HAP-1 (cell line): Measurements from ENCODE around the gene CLDN34.

Experiments
- DNase-seq, 2 experiments: peaks; one replicate each; pipeline ENCODE4 v3.0.0-alpha.2; 2016 to 2020; ENCODE audit warnings: low spot score in 2 of 2
- H3K27me3 ChIP-seq: fragments of 250-450 bp; sonication (Bioruptor Pico); 2 replicates; pipeline ENCODE4 v1.5.1; 2020; ENCODE audit warnings: low read depth, mild to moderate bottlenecking, moderate library complexity
- H3K36me3 ChIP-seq: fragments of 250-450 bp; sonication (Bioruptor Pico); replicated peaks from 2 replicates; pipeline ENCODE4 v1.5.1; 2020; ENCODE audit warnings: mild to moderate bottlenecking
- H3K4me1 ChIP-seq: fragments of 250-450 bp; sonication (Bioruptor Pico); 2 replicates; pipeline ENCODE4 v1.5.1; 2020; ENCODE audit warnings: mild to moderate bottlenecking
- H3K4me3 ChIP-seq: fragments of 250-450 bp; sonication (Bioruptor Pico); 2 replicates; pipeline ENCODE4 v1.5.1; 2020; ENCODE audit warnings: mild to moderate bottlenecking, moderate library complexity
- H3K9me3 ChIP-seq: fragments of 250-450 bp; sonication (Bioruptor Pico); 2 replicates; pipeline ENCODE4 v1.5.1; 2020; ENCODE audit warnings: mild to moderate bottlenecking, moderate library complexity
- in situ Hi-C: fragments of 300-500 bp; cut with MboI; formaldehyde crosslinking; loops from 3 replicates; pipeline ENCODE4 v1.14.3; 2020; ENCODE audit warnings: low sequenced_read_pairs, inconsistent platforms, mixed read lengths

CLDN34 gene

GRCh38 chrX:9966775-9967408 is at the start of gene CLDN34:
TSS of gene CLDN34 (plus strand) at chrX:9967358. CDS start at chrX:9967358, 0 bp downstream.
- in situ Hi-C loops: no loop called here
- DNase-seq: no peak
- H3K27me3 ChIP-seq: no peaks in the 10 kb centered on the region
- H3K4me1 ChIP-seq: no peaks in the 10 kb centered on the region
- no peak within 1 kb of the TSS for H3K4me3 ChIP-seq
- no peaks in the 10 kb centered on the region for H3K9me3 ChIP-seq
- H3K36me3 ChIP-seq: no peaks in the 10 kb centered on the region

GRCh38 chrX:9917861-9918260 is 49.3 kb upstream of the CLDN34 start:
- H3K9me3 ChIP-seq: no peaks in the 10 kb centered on the region

GRCh38 chrX:9919632-9920172 is 47.5 kb upstream of the CLDN34 start:
- no peak for DNase-seq
- Histone ChIP-seq H3K4me1 (no peaks in the 10 kb centered on the region), H3K9me3 (no peaks in the 10 kb centered on the region), H3K36me3 (no peaks in the 10 kb centered on the region), H3K4me3 (no peak overlapping the region), H3K27me3 (no peaks in the 10 kb centered on the region)
- in situ Hi-C loops: no loop called here

More at GRCh38 chrX:9917861-9918260, 49.3 kb upstream of the CLDN34 start:
- DNase-seq: no peak
- Histone ChIP-seq H3K4me1 (no peaks in the 10 kb centered on the region), H3K4me3 (no peak overlapping the region), H3K27me3 (no peaks in the 10 kb centered on the region), H3K36me3 (no peaks in the 10 kb centered on the region)
- in situ Hi-C loops: no loop called here

- H3K4me3 ChIP-seq: no peak overlapping the region
- no peaks in the 10 kb centered on the region for H3K4me1 ChIP-seq
- H3K27me3 ChIP-seq: no peaks in the 10 kb centered on the region
- H3K36me3 ChIP-seq: no peaks in the 10 kb centered on the region
- DNase-seq: no peak
- in situ Hi-C loops: no loop called here
- H3K9me3 ChIP-seq: no peaks in the 10 kb centered on the region
Observed at GRCh38 chrX:9921407-9921806, 45.8 kb upstream of the CLDN34 start.

- H3K4me1 ChIP-seq: peaks cover 8% of the 10 kb centered on the region
- H3K36me3 ChIP-seq: no peaks in the 10 kb centered on the region
- no peak for DNase-seq
- H3K27me3 ChIP-seq: no peaks in the 10 kb centered on the region
- H3K4me3 ChIP-seq: no peak overlapping the region
- H3K9me3 ChIP-seq: no peaks in the 10 kb centered on the region
- in situ Hi-C loops: no loop called here
Observed at GRCh38 chrX:9923357-9923756, 43.8 kb upstream of the CLDN34 start.

- H3K36me3 ChIP-seq: no peaks in the 10 kb centered on the region
- H3K9me3 ChIP-seq: no peaks in the 10 kb centered on the region
- H3K4me3 ChIP-seq: no peak overlapping the region
- H3K27me3 ChIP-seq: no peaks in the 10 kb centered on the region
- H3K4me1 ChIP-seq: peaks cover 15% of the 10 kb centered on the region
- DNase-seq: no peak
- in situ Hi-C loops: no loop called here
Observed at GRCh38 chrX:9926002-9926401, 41.2 kb upstream of the CLDN34 start.

GRCh38 chrX:9927698-9928482 is 39.3 kb upstream of the CLDN34 start:
- DNase-seq: peak; percentile 89 to 96
- Histone ChIP-seq H3K9me3 (no peaks in the 10 kb centered on the region), H3K27me3 (no peaks in the 10 kb centered on the region), H3K4me1 (peaks cover 15% of the 10 kb centered on the region), H3K36me3 (no peaks in the 10 kb centered on the region), H3K4me3 (no peak overlapping the region)
- in situ Hi-C loops: no loop called here

- Histone ChIP-seq H3K36me3 (no peaks in the 10 kb centered on the region), H3K27me3 (no peaks in the 10 kb centered on the region), H3K9me3 (no peaks in the 10 kb centered on the region), H3K4me3 (no peak overlapping the region), H3K4me1 (no peaks in the 10 kb centered on the region)
- in situ Hi-C loops: no loop called here
- no peak for DNase-seq
Observed at GRCh38 chrX:9935436-9935835, 31.7 kb upstream of the CLDN34 start.

- H3K9me3 ChIP-seq: no peaks in the 10 kb centered on the region
- in situ Hi-C loops: no loop called here
- H3K4me3 ChIP-seq: no peak overlapping the region
- no peaks in the 10 kb centered on the region; the same call in 1 of the 2 replicates for H3K36me3 ChIP-seq
- no peak for DNase-seq
- no peaks in the 10 kb centered on the region for H3K4me1 ChIP-seq
- H3K27me3 ChIP-seq: no peaks in the 10 kb centered on the region
Observed at GRCh38 chrX:9937761-9938160, 29.4 kb upstream of the CLDN34 start.

GRCh38 chrX:9938516-9938915 is 28.6 kb upstream of the CLDN34 start:
- in situ Hi-C loops: no loop called here
- H3K27me3 ChIP-seq: no peaks in the 10 kb centered on the region
- no peaks in the 10 kb centered on the region for H3K9me3 ChIP-seq
- no peak for DNase-seq
- H3K36me3 ChIP-seq: no peaks in the 10 kb centered on the region; the same call in 1 of the 2 replicates
- H3K4me1 ChIP-seq: no peaks in the 10 kb centered on the region
- no peak overlapping the region for H3K4me3 ChIP-seq

GRCh38 chrX:9940421-9940820 is 26.7 kb upstream of the CLDN34 start:
- Histone ChIP-seq H3K4me3 (no peak overlapping the region), H3K36me3 (no peaks in the 10 kb centered on the region; the same call in 1 of the 2 replicates), H3K9me3 (no peaks in the 10 kb centered on the region), H3K4me1 (no peaks in the 10 kb centered on the region), H3K27me3 (no peaks in the 10 kb centered on the region)
- in situ Hi-C loops: no loop called here
- no peak for DNase-seq

- no peaks in the 10 kb centered on the region; the same call in 1 of the 2 replicates for H3K36me3 ChIP-seq
- H3K9me3 ChIP-seq: no peaks in the 10 kb centered on the region
- H3K27me3 ChIP-seq: no peaks in the 10 kb centered on the region
- H3K4me1 ChIP-seq: no peaks in the 10 kb centered on the region
- no peak overlapping the region for H3K4me3 ChIP-seq
- in situ Hi-C loops: no loop called here
- DNase-seq: no peak
Observed at GRCh38 chrX:9942086-9942485, 25.1 kb upstream of the CLDN34 start.

- DNase-seq: no peak
- H3K27me3 ChIP-seq: no peaks in the 10 kb centered on the region
- no peaks in the 10 kb centered on the region for H3K4me1 ChIP-seq
- no peak overlapping the region for H3K4me3 ChIP-seq
- no peaks in the 10 kb centered on the region for H3K9me3 ChIP-seq
- H3K36me3 ChIP-seq: no peaks in the 10 kb centered on the region; the same call in 1 of the 2 replicates
- in situ Hi-C loops: no loop called here
Observed at GRCh38 chrX:9943420-9943819, 23.7 kb upstream of the CLDN34 start.

GRCh38 chrX:9947131-9947794 is 19.9 kb upstream of the CLDN34 start:
- no peaks in the 10 kb centered on the region for H3K9me3 ChIP-seq
- H3K4me1 ChIP-seq: no peaks in the 10 kb centered on the region
- in situ Hi-C loops: no loop called here
- DNase-seq: no peak
- H3K36me3 ChIP-seq: no peaks in the 10 kb centered on the region
- H3K4me3 ChIP-seq: no peak overlapping the region
- no peaks in the 10 kb centered on the region for H3K27me3 ChIP-seq
